Measurements from ENCODE around the gene DSC1.
"Not testable (repeated sequence)": the region's sequence is repeated elsewhere in the genome, so short reads cannot be mapped to it uniquely, and the experiment has no call there.

Gene DSC1

DNA sequence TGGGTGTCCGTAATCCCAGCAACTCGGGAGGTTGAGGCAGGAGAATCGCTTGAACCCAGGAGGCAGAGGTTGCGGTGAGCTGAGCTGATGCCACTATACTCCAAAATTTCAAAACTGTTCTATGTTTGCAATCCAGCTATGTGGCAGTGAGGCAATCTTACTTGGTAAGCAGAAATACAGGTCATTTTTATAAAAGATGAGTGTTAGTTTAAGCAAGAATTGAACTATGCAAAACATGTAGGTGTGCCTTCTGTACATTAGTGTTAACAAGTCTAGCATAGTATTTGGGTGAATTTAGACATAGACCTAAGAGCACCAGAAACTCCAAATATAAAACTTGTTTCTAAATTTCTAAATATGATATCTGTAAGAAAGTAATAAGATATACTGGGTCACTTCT is 7.2 kb downstream of the DSC1 start:
- H3K27me3 ChIP-seq (ENCODE audit: low read depth) = no peaks in the 10 kb centered on the region
- H3K36me3 ChIP-seq (replicated peaks) = no peaks in the 10 kb centered on the region
- DNase-seq (ENCODE audit: low spot score in 2 of 2) = no peak
- H3K9me3 ChIP-seq = no peaks in the 10 kb centered on the region
- H3K4me3 ChIP-seq = no peak overlapping the region
- H3K4me1 ChIP-seq = no peaks in the 10 kb centered on the region
- in situ Hi-C loops (cut with MboI; ENCODE audit: low sequenced_read_pairs) = no loop called here

- Histone ChIP-seq H3K9me3 (no peaks in the 10 kb centered on the region), H3K4me3 (no peak overlapping the region), H3K27me3 (ENCODE audit: low read depth) (no peaks in the 10 kb centered on the region), H3K36me3 (replicated peaks) (no peaks in the 10 kb centered on the region), H3K4me1 (no peaks in the 10 kb centered on the region)
- in situ Hi-C loops (cut with MboI; ENCODE audit: low sequenced_read_pairs) = no loop called here
- DNase-seq (ENCODE audit: low spot score in 2 of 2) = no peak
Measured at GRCh38 chr18:31154181-31154580, 8.5 kb downstream of the DSC1 start.

- Histone ChIP-seq H3K4me1 (no peaks in the 10 kb centered on the region), H3K4me3 (no peak overlapping the region), H3K36me3 (replicated peaks) (no peaks in the 10 kb centered on the region), H3K27me3 (ENCODE audit: low read depth) (no peaks in the 10 kb centered on the region), H3K9me3 (no peaks in the 10 kb centered on the region)
- in situ Hi-C loops (cut with MboI; ENCODE audit: low sequenced_read_pairs) = no loop called here
- DNase-seq (ENCODE audit: low spot score in 2 of 2) = no peak
Measured at GRCh38 chr18:31149351-31149750, 13.3 kb downstream of the DSC1 start.

DNA sequence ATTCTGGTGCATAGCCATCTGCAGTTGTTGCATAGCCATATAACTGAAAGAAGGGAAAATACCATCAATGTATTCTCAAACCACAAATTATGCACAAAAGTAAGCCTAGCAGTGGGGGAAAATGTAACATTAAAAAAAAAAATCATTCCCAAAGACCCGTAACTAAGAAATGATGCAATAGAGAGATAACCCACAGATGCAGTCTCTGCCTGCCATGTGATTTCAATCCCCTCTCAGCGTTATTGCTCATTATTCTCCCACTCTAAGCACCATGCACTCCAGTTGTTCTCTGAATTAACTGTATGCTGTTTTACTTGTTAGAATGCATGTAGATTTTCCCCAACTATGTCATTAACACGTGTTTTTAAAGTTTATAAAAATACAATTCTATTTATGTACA is 14.1 kb downstream of the DSC1 start:
- Histone ChIP-seq H3K9me3 (no peaks in the 10 kb centered on the region), H3K4me3 (no peak overlapping the region), H3K36me3 (replicated peaks) (no peaks in the 10 kb centered on the region), H3K4me1 (no peaks in the 10 kb centered on the region), H3K27me3 (ENCODE audit: low read depth) (no peaks in the 10 kb centered on the region)
- in situ Hi-C loops (cut with MboI; ENCODE audit: low sequenced_read_pairs) = no loop called here
- DNase-seq (ENCODE audit: low spot score in 2 of 2) = no peak

DNA sequence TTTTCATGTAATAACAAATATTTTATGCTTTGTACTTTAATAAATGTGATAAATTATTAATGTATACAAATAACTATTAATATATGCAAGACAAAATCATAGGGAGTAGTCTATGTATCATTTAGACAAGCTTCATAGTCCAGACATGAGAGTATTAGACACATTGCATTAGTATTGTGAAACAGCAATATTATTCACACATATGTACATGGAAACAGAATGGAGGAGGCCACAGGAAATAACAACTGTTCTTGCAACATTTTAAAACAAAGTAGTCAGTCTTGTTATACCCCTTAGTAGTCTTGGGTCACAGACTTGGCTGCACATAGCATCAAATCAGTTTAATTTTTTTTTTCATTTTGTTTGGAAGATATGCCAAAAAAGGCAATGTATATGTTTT is 15.8 kb downstream of the DSC1 start:
- Histone ChIP-seq H3K36me3 (replicated peaks) (no peaks in the 10 kb centered on the region), H3K9me3 (no peaks in the 10 kb centered on the region), H3K4me3 (no peak overlapping the region), H3K4me1 (no peaks in the 10 kb centered on the region), H3K27me3 (ENCODE audit: low read depth) (no peaks in the 10 kb centered on the region)
- DNase-seq (ENCODE audit: low spot score in 2 of 2) = no peak
- in situ Hi-C loops (cut with MboI; ENCODE audit: low sequenced_read_pairs) = no loop called here

DNA sequence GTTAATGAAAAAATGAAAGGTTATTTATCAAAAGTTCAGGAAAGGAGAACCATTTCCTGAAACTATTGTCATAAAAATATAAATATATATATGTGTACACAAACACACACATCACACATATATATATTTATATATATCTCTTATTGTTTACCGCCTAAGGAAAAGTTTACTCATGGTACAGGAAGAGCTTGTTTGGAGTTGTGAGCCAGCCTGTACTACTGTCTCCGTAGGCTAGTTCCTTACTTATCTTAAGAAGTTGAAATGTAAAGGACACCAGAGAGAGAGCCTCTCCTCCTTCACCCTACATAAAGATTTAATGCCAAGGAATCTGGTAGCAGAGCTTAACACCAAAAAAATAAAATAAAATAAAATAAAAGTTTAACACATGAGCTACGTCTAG is 19.6 kb downstream of the DSC1 start:
- in situ Hi-C loops (cut with MboI; ENCODE audit: low sequenced_read_pairs) = no loop called here
- H3K4me1 ChIP-seq = no peaks in the 10 kb centered on the region; the same call in 1 of the 2 replicates
- no peaks in the 10 kb centered on the region for H3K27me3 ChIP-seq (ENCODE audit: low read depth)
- no peaks in the 10 kb centered on the region for H3K36me3 ChIP-seq (replicated peaks)
- no peak overlapping the region for H3K4me3 ChIP-seq
- no peak for DNase-seq (ENCODE audit: low spot score in 2 of 2)
- H3K9me3 ChIP-seq = no peaks in the 10 kb centered on the region

DNA sequence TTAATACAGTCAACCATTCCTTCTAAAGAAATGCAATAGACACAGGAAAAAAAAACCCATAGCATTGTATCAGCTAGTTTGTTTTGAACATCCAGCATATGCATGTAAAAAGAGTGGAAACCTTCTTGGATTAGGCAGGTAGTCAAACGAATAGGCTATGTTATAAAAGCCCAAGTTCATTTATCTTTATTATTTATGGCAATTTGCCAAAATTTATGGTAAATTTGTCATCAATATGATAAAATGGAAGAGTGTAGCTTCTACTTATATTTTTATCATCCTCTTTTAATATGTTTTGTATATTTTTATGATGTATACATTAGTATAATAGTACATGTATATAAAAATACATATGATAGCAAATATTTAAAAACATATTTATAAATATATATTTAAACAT is 23.9 kb downstream of the DSC1 start:
- no peaks in the 10 kb centered on the region for H3K9me3 ChIP-seq
- H3K4me1 ChIP-seq = peaks cover 3% of the 10 kb centered on the region
- no peaks in the 10 kb centered on the region for H3K27me3 ChIP-seq (ENCODE audit: low read depth)
- no peak for DNase-seq (ENCODE audit: low spot score in 2 of 2)
- in situ Hi-C loops (cut with MboI; ENCODE audit: low sequenced_read_pairs) = no loop called here
- no peak overlapping the region for H3K4me3 ChIP-seq
- no peaks in the 10 kb centered on the region for H3K36me3 ChIP-seq (replicated peaks)

DNA sequence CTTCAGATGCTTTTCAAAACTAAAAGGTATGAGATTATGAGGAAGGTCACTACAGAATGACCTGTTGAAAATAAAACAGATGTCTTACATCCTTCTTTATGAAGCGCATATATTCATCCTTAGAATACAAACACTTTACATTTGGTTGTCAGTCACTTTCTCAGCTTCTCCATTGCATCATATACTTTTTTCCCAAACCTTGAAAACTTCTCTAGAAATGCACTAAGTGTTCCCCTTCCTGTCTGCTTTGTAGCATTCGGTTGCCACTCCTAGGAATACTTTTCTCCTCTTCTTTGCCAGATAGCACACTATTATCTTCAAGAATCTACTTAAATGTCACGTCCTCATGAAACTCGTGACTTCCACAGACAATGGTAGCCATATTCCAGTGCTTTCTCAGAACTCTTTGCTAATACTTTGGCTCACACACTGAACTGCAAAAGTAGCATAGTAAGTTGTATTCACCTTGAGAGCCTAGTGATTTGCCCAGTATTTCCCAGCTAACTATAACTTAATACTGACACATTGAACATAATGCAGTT is 27.6 kb downstream of the DSC1 start:
- Histone ChIP-seq H3K36me3 (replicated peaks) (no peaks in the 10 kb centered on the region), H3K4me1 (peaks cover 3% of the 10 kb centered on the region), H3K4me3 (no peak overlapping the region), H3K27me3 (ENCODE audit: low read depth) (0 out of 2 replicates have a peak, but pooled peaks cover 2% of the 10 kb centered on the region), H3K9me3 (no peaks in the 10 kb centered on the region)
- in situ Hi-C loops (cut with MboI; ENCODE audit: low sequenced_read_pairs) = no loop called here
- DNase-seq (ENCODE audit: low spot score in 2 of 2) = no peak

DNA sequence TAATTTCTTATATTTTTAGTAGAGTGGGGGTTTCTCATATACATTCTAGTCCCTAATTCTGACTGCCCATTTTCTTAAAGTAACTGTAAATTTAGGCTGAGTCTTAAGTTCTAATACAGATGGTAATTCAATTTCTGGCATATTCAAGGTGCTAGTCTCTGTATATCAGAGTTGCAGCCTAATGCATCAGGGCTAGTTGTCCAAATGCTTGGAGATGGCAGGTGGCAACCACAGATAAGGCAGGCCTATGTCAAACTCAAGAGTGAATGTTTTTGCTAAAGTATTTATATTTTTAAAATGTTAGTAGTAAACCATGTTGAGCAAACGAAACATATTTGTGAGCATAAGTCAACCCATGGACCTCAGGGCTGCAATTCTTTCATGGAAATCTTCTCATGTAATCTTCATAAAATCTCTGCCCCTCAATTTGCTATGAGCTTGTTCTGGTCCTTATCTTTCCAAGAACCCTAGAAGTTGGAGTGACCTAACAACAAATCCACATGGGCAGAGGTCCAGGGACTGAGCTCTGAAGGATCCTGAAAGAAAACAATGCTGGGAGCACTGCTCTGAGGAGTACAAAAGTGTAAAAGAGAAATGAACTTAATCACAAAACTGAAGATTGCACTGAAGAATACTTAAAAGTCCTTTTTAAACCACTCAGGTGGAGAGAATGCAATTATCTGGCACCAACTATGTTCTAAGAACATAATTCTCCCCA is 33.1 kb downstream of the DSC1 start:
- no peak for DNase-seq (ENCODE audit: low spot score in 2 of 2)
- Histone ChIP-seq H3K9me3 (no peaks in the 10 kb centered on the region), H3K27me3 (ENCODE audit: low read depth) (peaks cover 5% of the 10 kb centered on the region), H3K4me1 (no peaks in the 10 kb centered on the region), H3K4me3 (no peak overlapping the region), H3K36me3 (replicated peaks) (no peaks in the 10 kb centered on the region)
- in situ Hi-C loops (cut with MboI; ENCODE audit: low sequenced_read_pairs) = no loop called here

GRCh38 chr18:31125878-31126277 is 36.8 kb downstream of the DSC1 start:
- DNase-seq (ENCODE audit: low spot score in 2 of 2) = no peak
- peaks cover 5% of the 10 kb centered on the region for H3K27me3 ChIP-seq (ENCODE audit: low read depth)
- in situ Hi-C loops (cut with MboI; ENCODE audit: low sequenced_read_pairs) = no loop called here
- H3K36me3 ChIP-seq (replicated peaks) = no peaks in the 10 kb centered on the region
- no peak overlapping the region for H3K4me3 ChIP-seq
- no peaks in the 10 kb centered on the region for H3K9me3 ChIP-seq
- no peaks in the 10 kb centered on the region for H3K4me1 ChIP-seq

DNA sequence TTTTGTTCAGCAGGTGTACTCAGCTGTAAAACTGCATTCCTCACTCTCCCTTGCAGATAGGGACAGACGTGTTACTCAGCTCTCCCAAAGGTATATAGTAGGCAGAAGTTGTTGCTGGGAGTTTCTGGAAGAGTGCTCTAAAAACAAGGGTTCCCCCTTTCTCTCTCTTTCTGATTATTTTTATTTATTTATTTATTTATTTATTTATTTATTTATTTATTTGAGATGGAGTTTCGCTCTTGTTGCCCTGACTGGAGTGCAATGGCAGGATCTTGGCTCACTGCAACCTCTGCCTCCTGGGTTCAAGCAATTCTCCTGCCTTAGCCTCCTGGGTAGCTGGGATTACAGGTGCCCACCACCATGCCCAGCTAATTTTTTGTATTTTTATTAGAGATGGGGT is 39.5 kb downstream of the DSC1 start:
- in situ Hi-C loops (cut with MboI; ENCODE audit: low sequenced_read_pairs); H3K4me3 ChIP-seq; H3K4me1 ChIP-seq; H3K36me3 ChIP-seq (replicated peaks); H3K9me3 ChIP-seq; H3K27me3 ChIP-seq (ENCODE audit: low read depth); DNase-seq (ENCODE audit: low spot score in 2 of 2): not testable (repeated sequence)

GRCh38 chr18:31120594-31120993 is 42.1 kb downstream of the DSC1 start:
- H3K4me3 ChIP-seq = no peak overlapping the region
- H3K4me1 ChIP-seq = no peaks in the 10 kb centered on the region
- DNase-seq (ENCODE audit: low spot score in 2 of 2) = no peak
- in situ Hi-C loops (cut with MboI; ENCODE audit: low sequenced_read_pairs) = no loop called here
- H3K27me3 ChIP-seq (ENCODE audit: low read depth) = no peaks in the 10 kb centered on the region
- H3K36me3 ChIP-seq (replicated peaks) = no peaks in the 10 kb centered on the region
- H3K9me3 ChIP-seq = no peaks in the 10 kb centered on the region

DNA sequence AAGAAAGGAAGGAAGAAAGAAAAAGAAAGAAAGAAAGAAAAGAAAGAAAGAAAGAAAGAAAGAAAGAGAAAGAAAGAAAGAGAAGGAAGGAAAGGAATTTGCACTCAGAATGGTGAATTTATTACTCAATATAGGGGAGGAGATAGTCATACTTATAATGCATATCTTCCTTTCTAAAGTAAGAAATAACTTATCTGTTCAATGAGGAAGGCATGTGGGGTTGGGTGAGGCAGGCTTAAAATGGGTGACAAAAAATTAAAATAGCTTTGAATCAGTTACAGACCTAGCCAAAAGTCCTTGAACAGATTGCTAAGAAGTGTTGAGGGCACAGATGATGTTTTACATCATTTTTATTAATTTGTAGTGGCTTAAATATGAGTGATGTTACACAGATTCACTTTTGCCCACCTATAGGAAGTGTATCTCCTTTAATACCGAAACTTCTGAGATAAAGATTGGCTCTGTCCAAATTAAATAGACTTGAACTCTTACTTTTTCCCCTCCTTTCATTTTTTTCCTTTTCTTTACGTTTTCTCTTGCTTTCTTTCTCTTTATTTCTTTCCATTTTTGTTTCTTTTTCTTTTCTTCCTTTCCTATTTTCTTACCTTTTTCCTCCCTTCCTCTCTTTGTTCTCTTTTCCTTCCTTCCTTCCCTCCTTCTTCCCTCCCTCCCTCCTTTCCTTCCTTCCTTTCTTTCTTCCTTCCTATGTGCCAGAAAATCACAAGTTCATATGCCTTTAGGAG is 45.6 kb downstream of the DSC1 start:
- DNase-seq (ENCODE audit: low spot score in 2 of 2) = no peak
- H3K4me1 ChIP-seq = no peaks in the 10 kb centered on the region
- no peak overlapping the region for H3K4me3 ChIP-seq
- in situ Hi-C loops (cut with MboI; ENCODE audit: low sequenced_read_pairs) = no loop called here
- H3K9me3 ChIP-seq = no peaks in the 10 kb centered on the region
- no peaks in the 10 kb centered on the region for H3K36me3 ChIP-seq (replicated peaks)
- H3K27me3 ChIP-seq (ENCODE audit: low read depth) = no peaks in the 10 kb centered on the region

DNA sequence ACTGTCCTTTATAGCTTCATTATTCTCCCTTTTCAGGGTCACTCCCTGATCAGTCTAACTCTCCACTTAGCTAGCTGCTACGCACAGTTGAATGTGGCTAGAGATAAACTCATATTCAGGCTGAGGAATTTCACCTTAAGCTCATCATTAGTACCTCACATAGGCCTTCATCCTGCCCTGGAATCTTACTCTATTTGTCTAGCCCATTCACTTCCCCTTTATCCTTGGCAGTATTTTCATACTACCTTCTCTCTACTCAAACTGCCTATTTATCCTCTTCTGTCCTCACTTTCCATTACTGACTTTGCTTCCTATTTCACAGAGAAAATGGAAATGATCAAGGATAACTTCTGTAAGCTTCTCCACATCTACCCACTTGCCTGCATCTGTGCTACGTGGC is 49.9 kb downstream of the DSC1 start:
- H3K36me3 ChIP-seq (replicated peaks) = no peaks in the 10 kb centered on the region
- H3K27me3 ChIP-seq (ENCODE audit: low read depth) = no peaks in the 10 kb centered on the region
- DNase-seq (ENCODE audit: low spot score in 2 of 2) = no peak
- in situ Hi-C loops (cut with MboI; ENCODE audit: low sequenced_read_pairs) = no loop called here
- no peak overlapping the region for H3K4me3 ChIP-seq
- H3K4me1 ChIP-seq = no peaks in the 10 kb centered on the region
- no peaks in the 10 kb centered on the region for H3K9me3 ChIP-seq

All from HAP-1 (cell line).